GM12864 (cell line): ENCODE data around the gene UMODL1.

Experiments used
- DNase-seq: peaks from one replicate; pipeline ENCODE4 v3.0.0-alpha.2; 2011; ENCODE audit warnings: low read depth
- H3K4me3 ChIP-seq: 2 replicates; pipeline ENCODE4 v1.5.1; 2011; ENCODE audit warnings: mild to moderate bottlenecking, low read depth, low read length, control low read depth
- CTCF ChIP-seq: IDR thresholded peaks from 2 replicates; pipeline ENCODE4 v1.5.1; 2011; ENCODE audit warnings: low read depth, mild to moderate bottlenecking, moderate library complexity, low read length, control low read depth, inconsistent platforms; ENCODE audit errors: missing control alignments

Gene UMODL1

DNA sequence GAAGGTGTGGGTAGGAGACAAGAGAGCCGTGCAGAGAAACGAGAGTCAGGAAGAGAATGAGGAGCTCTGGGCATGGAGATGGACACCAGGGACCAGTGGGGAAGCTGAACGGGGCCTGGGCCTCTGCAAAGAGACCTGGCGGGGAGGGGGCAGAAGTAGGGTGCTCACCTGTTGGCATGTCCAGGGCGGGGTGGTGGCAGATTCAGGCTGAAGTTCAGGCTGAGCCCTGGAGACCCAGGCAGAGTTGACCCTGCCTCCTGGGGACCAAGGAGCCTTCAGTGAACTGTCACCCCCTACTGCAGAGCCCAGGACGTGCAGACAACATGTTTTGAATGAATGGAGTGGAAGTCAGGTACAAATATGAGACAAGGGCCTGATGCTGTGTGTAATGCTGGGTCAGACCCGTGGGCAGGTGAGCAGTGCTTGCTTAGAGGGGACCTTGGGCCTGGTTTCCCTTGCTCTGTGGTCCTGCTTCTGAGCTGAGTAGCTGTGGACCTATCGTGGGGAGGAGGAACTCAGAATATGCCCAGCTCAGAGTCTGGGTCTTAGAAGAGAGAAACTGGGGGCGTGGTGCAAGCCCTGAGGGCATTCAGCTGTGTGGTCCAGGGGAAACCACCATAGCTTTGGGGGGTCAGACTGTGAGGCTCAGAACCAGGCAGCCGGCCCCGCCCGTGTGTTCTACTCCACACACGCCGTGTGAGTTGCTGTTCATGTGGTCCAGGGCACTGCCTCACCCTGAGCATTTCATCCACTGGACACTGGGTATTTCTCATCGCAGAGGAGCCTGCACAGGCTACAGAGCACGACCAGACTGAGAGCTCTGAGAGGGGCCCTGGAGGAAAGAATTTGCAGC, 21.3 kb upstream of the UMODL1 start:
- no peak for DNase-seq
- no peak for TF ChIP-seq CTCF
- no peak overlapping the region for H3K4me3 ChIP-seq

GRCh38 chr21:42051788-42052187, 19.3 kb upstream of the UMODL1 start:
- no peak for DNase-seq
- H3K4me3 ChIP-seq, result no peak overlapping the region
- TF ChIP-seq CTCF, result no peak

DNA sequence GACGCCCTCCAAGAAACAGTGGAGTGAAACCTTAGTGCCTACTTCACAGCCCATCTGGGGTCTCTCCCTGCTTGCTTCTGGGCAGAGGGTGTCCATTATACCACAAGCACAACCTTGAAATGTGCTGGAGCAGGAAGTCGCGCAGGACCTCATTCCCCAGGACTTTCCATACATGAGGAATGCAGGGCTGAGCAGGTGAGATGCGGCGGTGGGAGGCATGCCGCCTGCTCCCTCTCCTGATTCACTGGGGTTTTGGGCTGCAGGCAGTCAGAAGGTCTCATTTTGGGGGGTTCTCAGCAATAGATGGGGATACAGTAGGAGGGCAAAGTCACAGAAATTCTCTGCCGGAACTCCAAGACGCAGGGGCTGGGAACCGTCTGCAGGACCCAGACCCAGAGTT, 15.7 kb upstream of the UMODL1 start:
- H3K4me3 ChIP-seq, result no peak overlapping the region
- DNase-seq, result no peak
- no peak for TF ChIP-seq CTCF

DNA sequence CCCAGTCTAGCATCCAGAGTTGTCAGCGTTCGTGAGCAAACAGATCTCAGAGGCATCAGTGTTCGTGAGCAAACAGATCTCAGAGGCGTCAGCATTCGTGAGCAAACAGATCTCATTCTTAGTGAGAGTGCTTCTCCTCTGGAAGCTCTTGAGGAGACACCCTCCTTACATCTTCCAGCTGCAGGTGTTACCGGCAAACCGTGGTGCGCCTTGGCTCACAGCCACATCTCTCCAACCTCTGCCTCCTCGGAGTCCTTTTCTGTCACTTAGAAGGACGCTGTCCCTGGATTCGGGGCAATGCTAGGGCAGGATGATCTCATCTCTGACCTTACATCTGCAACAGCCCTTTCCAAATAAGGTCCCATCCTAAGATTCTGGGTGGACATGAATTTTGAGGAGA, 14.6 kb upstream of the UMODL1 start:
- no peak for DNase-seq
- H3K4me3 ChIP-seq, result no peak overlapping the region
- no peak for TF ChIP-seq CTCF

DNA sequence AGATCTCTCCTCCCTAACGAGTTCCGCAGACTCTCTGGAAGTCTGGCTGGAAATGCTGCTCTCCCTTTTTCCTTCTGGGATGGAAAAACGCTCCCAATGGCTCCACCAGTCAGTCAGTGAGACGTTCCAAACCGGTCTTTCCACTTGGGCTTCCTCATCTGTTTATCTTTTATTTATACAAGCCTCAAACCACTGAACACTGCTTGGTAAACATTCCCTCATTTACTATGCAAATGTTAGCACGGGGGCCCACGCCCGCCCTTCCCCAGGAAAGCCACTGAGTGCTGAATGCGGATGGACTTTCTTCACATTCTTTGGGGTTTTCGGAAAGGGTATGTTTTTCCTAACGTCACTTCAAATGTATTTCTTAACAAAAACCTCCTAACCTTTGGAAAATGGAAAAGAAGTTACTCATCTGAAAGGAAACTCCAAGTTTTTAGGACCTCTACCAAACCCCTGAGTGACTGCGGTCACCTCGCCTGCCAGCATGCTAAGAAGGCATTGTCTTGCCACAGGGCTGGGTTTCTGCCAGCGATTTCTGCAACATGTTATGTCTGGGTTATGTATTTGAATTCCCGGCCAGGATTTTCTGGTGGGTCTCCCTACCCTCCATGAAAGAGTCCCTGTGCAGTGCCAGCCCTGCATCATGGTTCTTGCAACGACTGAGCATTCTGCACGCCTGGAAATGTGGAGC, 14.0 kb upstream of the UMODL1 start:
- H3K4me3 ChIP-seq, result no peak overlapping the region
- no peak for TF ChIP-seq CTCF
- no peak for DNase-seq

DNA sequence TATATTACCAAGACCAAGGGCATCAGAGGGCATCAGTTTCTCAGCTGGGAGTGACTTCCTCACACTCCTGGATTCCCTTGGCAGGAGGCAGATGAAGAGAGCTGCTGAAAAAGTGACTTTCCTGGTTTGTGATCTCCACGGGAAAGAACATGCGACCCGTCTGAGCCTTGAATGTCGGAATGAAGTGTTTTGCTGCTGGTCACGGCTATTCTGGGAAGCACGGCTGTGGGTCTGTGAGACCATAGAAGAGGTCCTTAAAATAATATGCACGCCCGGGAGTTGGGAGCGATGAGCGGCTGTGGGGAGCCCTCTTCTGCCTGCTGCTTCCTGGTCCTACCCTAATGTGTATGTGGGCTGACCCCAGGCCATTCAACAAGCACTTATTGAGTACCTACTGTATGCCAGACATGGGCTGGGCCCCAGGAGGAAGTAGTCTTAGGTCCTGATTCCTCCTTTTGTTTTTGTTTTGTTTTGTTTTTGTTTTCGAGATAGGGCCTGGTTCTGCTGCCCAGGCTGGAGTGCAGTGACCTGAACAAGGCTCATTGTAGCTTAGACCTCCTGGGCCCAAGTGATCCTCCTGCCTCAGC, 13.2 kb upstream of the UMODL1 start:
- TF ChIP-seq CTCF, result no peak
- no peak overlapping the region for H3K4me3 ChIP-seq
- DNase-seq, result no peak
